Spinal cord (tissue), 10 donors: ENCODE measurements around the gene LTBP1. TPM values are rescaled to one million over a fixed set of nuclear protein-coding genes. Genes with fewer than 3 reads are reported as not detected.

Source experiments
- DNase-seq, 6 donors: peaks; one replicate each; pipeline versions ENCODE4 v3.0.0 to v3.0.0-alpha.2; 2013 to 2015; ENCODE audit warnings: low spot score in 6 of 6, low read depth in 4 of 6
- H3K27ac ChIP-seq: one replicate; pipeline ENCODE4 v1.5.1; 2013; ENCODE audit warnings: low read depth, low read length, control low read depth
- H3K27me3 ChIP-seq: one replicate; pipeline ENCODE4 v1.6.1; 2013; ENCODE audit warnings: low read length; ENCODE audit not compliant: control insufficient read depth, insufficient read depth
- H3K36me3 ChIP-seq: one replicate; pipeline ENCODE4 v1.6.1; 2013; ENCODE audit warnings: low read length; ENCODE audit not compliant: control insufficient read depth, insufficient read depth
- H3K4me1 ChIP-seq: one replicate; pipeline ENCODE4 v1.6.1; 2013; ENCODE audit warnings: low read length; ENCODE audit not compliant: control insufficient read depth, insufficient read depth
- H3K4me3 ChIP-seq: one replicate; pipeline ENCODE4 v1.5.1; 2013; ENCODE audit warnings: low read depth, low read length, control low read depth
- H3K9me3 ChIP-seq: one replicate; pipeline ENCODE4 v1.6.1; 2013; ENCODE audit warnings: low read length; ENCODE audit not compliant: control insufficient read depth, insufficient read depth
- WGBS: methylation state at CpG from one replicate; pipeline ENCODE4 v1.1.5; 2013; ENCODE audit warnings: missing lambda C conversion rate; ENCODE audit not compliant: insufficient coverage; 5-methylcytosine and 5-hydroxymethylcytosine counted together
- polyA plus RNA-seq, 2 donors: library from polyadenylated mRNA; unstranded; fragments of 120-200 nt; gene quantifications; one replicate each; pipeline ENCODE4 v1.2.1, GENCODE V29; 2013; ENCODE audit not compliant: insufficient read length in 2 of 2
- total RNA-seq, 2 donors: library from RNA; depleted of rRNA in 1 of 2; stranded (reverse); fragments of 120-200 nt in 1 of 2; fragments of >200 nt in 1 of 2; gene quantifications; one replicate each; pipeline versions ENCODE4 v1.2.3 to v1.2.4, GENCODE V29; 2013 to 2014
- donor health status: healthy.

The LTBP1 gene
- total and polyA plus RNA-seq, 4 donors, result 22.7 to 83.0 (median 51.7) TPM

DNA sequence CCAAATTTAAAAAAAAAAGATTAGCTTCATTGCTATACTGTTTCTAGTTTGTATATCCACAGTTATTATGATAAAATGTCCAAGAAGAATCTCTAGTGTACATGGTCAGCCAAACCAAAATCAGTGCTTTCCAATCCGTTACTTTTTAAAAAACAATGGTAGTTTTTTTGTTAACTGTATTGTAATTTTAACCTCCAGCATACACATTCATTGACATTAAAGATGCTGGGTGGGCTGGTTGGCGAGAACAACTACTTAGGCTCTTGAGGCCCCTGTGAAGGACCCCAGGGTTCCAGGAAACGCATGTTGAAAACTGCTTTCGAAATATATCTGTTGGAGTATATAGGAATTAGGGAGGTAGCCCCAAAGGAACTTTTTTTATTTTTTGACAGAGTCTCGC lies 422.4 kb downstream of the LTBP1 start:
- H3K4me3 ChIP-seq, result no peak overlapping the region
- H3K27me3 ChIP-seq, result no peaks in the 10 kb centered on the region
- H3K27ac ChIP-seq, result no peak overlapping the region
- WGBS, result 92% methylated on average over 2 of the region's 5 CpGs
- peaks cover 4% of the 10 kb centered on the region for H3K4me1 ChIP-seq
- no peaks in the 10 kb centered on the region for H3K36me3 ChIP-seq
- H3K9me3 ChIP-seq, result no peaks in the 10 kb centered on the region
- no peak for DNase-seq

DNA sequence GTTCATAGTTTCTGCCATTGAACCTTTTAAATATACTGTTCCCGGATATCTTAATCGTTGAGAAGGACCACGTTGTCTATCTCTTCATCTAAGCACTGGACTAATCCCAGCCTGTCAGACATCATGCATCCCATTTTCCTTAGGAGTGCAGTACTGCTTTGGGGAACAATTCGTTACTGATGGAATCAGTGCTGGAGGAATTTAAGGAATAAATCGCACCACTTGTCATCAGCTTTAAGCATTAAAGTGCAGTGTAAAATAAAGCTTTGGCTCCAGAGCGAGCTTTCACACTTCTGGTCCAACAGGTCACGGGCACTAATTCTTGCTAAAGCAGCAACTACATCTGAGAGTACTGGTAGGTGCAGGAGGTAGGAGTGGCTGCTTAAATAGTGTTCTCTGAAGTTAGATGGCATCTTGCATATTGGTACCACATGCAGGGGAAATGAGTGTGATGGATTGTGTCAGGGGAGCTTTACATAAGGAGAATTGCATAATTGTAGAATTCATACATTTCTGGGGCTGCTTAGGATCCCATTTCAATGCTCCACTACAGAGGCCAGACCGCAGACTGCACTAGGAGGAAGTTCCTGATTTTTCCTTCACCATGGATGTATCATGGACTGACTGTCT lies 424.0 kb downstream of the LTBP1 start:
- WGBS, result 92% methylated on average over 5 of the region's 8 CpGs
- peak in 1 of 6 donors; percentile 27 for DNase-seq
- Histone ChIP-seq H3K4me3 (no peak overlapping the region), H3K9me3 (no peaks in the 10 kb centered on the region), H3K27ac (no peak overlapping the region), H3K36me3 (no peaks in the 10 kb centered on the region), H3K27me3 (no peaks in the 10 kb centered on the region), H3K4me1 (peaks cover 4% of the 10 kb centered on the region)

DNA sequence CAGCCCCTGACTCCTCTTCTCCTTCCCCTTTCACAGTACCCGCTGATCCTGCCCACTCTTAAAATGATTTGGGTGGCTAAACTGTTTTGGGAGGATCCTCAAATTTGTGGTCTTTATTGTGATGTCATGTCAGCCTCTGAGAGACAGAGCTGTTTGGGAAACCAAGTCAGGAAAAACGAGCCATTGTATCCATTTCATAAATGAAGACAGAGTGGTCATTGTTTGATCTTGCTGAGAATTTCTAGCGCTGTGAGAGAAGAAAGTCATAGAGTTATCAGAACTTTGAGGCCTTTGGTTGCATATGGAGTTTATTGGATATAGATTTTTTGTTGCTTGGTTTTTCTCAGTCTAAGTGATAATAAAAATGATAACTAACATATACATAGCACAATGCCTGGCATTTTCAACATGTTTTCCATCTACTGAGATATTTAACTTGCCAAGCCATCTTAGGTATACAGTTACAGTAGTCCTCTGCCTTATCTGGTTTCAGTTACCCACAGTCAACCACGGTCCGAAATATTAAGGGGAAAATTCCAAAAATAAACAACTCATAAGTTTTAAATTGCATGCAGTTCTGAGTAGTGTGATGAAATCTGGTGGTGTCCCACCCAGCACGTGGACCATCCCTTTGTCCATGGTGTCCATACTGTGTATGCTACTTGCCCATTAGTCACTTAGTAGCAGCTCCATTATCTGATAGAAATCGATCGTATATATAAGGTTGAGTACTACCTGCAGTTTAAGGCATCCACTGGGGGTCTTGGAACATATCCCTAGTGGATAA lies 424.7 kb downstream of the LTBP1 start:
- no peak overlapping the region for H3K27ac ChIP-seq
- WGBS, result 40% methylated on average over 1 of the region's 8 CpGs
- H3K4me3 ChIP-seq, result no peak overlapping the region
- no peaks in the 10 kb centered on the region for H3K36me3 ChIP-seq
- no peaks in the 10 kb centered on the region for H3K27me3 ChIP-seq
- no peaks in the 10 kb centered on the region for H3K9me3 ChIP-seq
- H3K4me1 ChIP-seq, result peaks cover 1% of the 10 kb centered on the region
- DNase-seq, result no peak

DNA sequence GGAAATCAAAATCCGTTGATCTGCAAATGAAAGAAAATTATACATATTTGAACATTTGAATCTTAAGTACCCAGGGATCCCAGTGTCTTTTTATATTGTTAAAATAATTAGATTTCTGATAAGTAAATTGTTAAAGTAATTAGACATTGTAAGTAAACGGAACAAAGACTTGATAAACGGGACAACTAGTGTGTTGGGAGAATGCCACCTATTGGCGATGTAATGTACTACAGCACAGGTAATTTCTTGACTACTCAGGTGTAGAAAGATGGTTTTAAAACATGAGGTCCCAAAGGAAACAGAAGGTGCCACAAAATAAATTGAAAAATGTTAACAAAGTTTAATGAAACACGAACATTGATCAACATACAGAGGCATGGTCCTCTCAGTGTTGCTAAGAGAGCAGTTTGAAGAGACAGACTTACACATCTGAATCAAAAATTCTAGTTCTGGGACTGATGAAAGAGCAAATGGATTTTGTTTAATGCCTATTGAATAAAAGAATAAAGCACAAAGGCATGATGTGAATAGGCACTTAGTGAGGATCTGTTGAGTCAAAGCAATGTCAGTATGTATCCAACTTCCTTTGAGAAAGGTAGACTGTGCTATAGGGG lies 426.3 kb downstream of the LTBP1 start:
- peak in 2 of 6 donors; percentile 49 to 72 for DNase-seq
- no peak overlapping the region for H3K27ac ChIP-seq
- WGBS, result 19% methylated on average over 3 of the region's 5 CpGs

DNA sequence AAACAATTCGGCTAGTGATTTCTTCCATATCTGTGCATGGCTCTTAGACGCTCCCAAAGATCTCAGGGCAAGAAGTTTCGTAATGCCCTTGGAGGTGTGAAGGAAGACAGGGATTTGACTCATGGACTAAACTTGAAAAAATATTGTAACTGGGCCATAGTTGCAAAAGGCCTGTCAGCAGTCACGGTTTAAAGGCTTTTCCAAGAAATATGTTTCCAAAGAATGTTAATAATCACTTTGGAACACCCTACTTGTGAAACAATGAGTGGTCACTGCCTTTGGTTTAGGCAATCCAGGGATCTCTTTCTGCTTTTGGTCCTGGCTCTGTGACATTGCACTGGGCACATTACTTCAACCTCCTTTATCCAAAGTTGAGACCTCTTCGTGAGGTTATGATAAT lies 427.2 kb downstream of the LTBP1 start:
- Histone ChIP-seq H3K4me1 (peaks cover 7% of the 10 kb centered on the region), H3K9me3 (no peaks in the 10 kb centered on the region), H3K4me3 (no peak overlapping the region), H3K27me3 (no peaks in the 10 kb centered on the region), H3K27ac (no peak overlapping the region), H3K36me3 (no peaks in the 10 kb centered on the region)
- 80% methylated on average over 1 of the region's 5 CpGs for WGBS
- DNase-seq, result no peak

More for the DNA sequence above, 426.3 kb downstream of the LTBP1 start:
- Histone ChIP-seq H3K27me3 (no peaks in the 10 kb centered on the region), H3K36me3 (no peaks in the 10 kb centered on the region), H3K9me3 (no peaks in the 10 kb centered on the region), H3K4me1 (no peaks in the 10 kb centered on the region), H3K4me3 (no peak overlapping the region)

DNA sequence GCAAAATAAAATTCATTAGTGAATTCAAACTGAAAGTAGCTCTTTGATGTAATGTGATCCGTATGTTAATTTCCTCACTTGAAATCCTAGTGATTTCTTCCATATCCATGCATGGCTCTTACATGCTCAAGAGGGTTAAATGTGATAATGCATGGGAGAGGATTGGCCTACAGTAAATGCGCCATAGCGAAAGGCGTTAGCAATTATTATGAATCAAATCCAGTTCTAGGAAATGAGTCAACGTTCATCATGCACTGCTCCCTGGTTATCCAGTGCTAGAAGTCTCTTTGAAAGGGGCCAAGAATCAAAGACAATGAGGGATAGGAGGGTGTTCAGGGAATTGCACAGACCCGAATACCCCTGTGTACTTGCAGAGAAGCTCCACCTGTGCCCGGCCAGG lies 428.3 kb downstream of the LTBP1 start:
- H3K27ac ChIP-seq, result no peak overlapping the region
- H3K9me3 ChIP-seq, result no peaks in the 10 kb centered on the region
- no peaks in the 10 kb centered on the region for H3K27me3 ChIP-seq
- H3K36me3 ChIP-seq, result no peaks in the 10 kb centered on the region
- peaks cover 12% of the 10 kb centered on the region for H3K4me1 ChIP-seq
- DNase-seq, result no peak
- 85% methylated on average over 6 of the region's 7 CpGs for WGBS
- H3K4me3 ChIP-seq, result no peak overlapping the region

DNA sequence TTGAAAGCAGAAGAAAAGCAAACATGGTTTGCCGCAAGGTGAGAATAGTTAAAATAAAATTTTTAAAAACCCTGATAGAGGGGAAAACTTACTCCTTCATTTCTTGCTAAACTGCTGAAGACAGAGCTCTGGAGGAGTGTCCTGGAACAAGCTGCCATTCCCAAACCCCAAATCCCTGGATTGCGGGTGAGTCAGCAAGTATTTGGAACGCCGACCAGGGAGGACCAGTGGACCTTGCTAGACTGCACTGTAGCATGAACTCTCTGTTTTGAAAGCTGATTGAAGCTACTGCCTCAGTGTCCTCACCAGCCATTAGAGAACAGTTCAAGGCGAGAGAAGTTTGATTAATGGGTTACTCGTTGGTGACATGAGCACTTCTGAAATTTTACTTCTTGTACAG lies 430.3 kb downstream of the LTBP1 start:
- DNase-seq, result no peak
- no peak overlapping the region for H3K27ac ChIP-seq
- WGBS, result 90% methylated on average over 3 of the region's 6 CpGs
- H3K4me1 ChIP-seq, result peaks cover 12% of the 10 kb centered on the region
- H3K27me3 ChIP-seq, result no peaks in the 10 kb centered on the region
- H3K9me3 ChIP-seq, result no peaks in the 10 kb centered on the region
- no peak overlapping the region for H3K4me3 ChIP-seq
- H3K36me3 ChIP-seq, result no peaks in the 10 kb centered on the region

DNA sequence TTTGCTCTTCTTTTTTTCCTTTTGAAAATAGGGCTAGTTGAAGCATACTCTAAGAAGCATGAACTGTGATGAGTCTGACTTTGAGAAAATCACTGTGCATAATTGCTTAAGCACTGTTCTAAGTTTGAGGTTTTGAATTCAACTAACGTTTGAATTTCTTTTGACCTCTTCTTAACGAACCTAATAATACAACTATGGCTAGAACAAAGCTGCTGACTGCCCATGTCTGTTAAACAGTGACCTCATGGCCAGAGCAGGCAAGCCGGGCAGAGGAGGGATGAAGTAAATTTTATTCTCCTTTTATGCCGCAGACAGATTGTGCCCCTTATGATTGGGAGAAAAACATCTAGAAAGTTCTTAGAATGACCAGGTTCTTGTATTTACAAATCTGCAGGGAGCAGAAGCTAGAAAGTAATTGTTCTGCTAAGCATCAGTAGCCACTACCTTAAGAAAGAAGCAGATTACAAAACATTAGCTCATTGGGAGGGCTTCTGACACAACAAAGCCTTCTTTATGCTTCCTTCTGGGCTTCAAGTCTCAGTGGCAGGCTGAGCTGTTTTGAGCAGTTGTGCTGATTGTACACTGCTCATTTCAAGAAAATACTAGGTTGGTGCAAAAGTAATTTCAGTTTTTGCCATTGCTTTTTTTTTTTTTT lies 431.9 kb downstream of the LTBP1 start:
- Histone ChIP-seq H3K27ac (peak overlapping the region; percentile 89), H3K4me3 (no peak overlapping the region), H3K4me1 (peaks cover 12% of the 10 kb centered on the region)

DNA sequence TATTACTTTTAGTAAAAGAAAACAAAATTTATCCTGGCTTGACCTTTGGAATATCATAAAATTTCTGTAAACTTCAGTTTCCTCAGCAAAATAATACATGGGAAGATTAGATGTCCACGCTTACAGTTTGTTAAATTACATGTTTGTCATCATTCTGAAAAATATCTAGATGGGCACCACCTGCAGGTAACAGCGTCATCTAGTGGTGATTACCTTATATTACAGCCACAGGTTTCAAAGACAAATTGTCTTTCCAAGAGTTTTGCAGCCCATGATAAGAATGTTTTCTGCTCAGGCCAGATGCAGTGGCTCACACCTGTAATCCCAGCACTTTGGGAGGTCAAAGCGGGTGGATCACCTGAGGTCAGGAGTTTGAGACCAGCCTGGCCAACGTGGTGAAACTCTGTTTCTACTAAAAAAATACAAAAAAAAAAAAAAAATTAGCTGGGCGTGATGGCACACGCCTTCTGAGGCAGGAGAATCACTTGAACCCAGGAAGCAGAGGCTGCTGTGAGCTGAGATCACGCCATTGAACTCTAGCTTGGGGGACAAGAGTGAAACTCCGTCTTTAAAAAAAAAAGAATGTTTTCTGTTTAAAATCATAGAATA lies 433.4 kb downstream of the LTBP1 start:
- 85% methylated on average over 4 of the region's 8 CpGs for WGBS
- Histone ChIP-seq H3K27ac (no peak overlapping the region), H3K9me3 (no peaks in the 10 kb centered on the region), H3K27me3 (no peaks in the 10 kb centered on the region), H3K36me3 (no peaks in the 10 kb centered on the region), H3K4me1 (peaks cover 12% of the 10 kb centered on the region), H3K4me3 (no peak overlapping the region)
- DNase-seq, result no peak

More for the DNA sequence above, 431.9 kb downstream of the LTBP1 start:
- 43% methylated on average over 1 of the region's 4 CpGs for WGBS
- no peaks in the 10 kb centered on the region for H3K9me3 ChIP-seq
- DNase-seq, result peak in 2 of 6 donors; percentile 69 to 77
- no peaks in the 10 kb centered on the region for H3K36me3 ChIP-seq
- no peaks in the 10 kb centered on the region for H3K27me3 ChIP-seq
